Left ventricle myocardium inferior (tissue), 1 donor: ENCODE results near the gene KCNIP2. TPM values are rescaled to one million over a fixed set of nuclear protein-coding genes. Genes with fewer than 3 reads are reported as not detected.

Experiments
- DNase-seq: peaks from one replicate; pipeline ENCODE4 v3.0.0-alpha.2; 2020
- H3K27ac ChIP-seq: fragments of 200-600 bp; replicated peaks from 2 replicates; pipeline ENCODE4 v1.8.0; 2021
- H3K27me3 ChIP-seq: fragments of 200-600 bp; 2 replicates; pipeline ENCODE4 v1.8.0; 2021; ENCODE audit warnings: low read depth
- H3K36me3 ChIP-seq: fragments of 200-600 bp; 2 replicates; pipeline ENCODE4 v1.8.0; 2021
- H3K4me1 ChIP-seq: fragments of 200-600 bp; 2 replicates; pipeline ENCODE4 v1.8.0; 2021
- H3K4me3 ChIP-seq: fragments of 200-600 bp; 2 replicates; pipeline ENCODE4 v1.8.0; 2021; ENCODE audit warnings: mild to moderate bottlenecking, moderate library complexity
- H3K9me3 ChIP-seq: fragments of 200-600 bp; replicated peaks from 2 replicates; pipeline ENCODE4 v1.8.0; 2021
- intact Hi-C: fragments of 100-400 bp; cut with micrococcal nuclease; formaldehyde crosslinking; loops from one replicate; pipeline ENCODE4 v1.11.0; 2022
- total RNA-seq: library from RNA; stranded (reverse); fragmentation: NEBNext Ultra II Directional; extraction: Animal tissue kit (Norgen Biotek cat#: 25700); gene quantifications from one replicate; pipeline ENCODE4 v1.2.1, GENCODE V29; 2021
- TF ChIP-seq, protein P1 (sequence below): fragments of 200-600 bp; IDR thresholded peaks from 2 replicates; pipeline ENCODE4 v1.8.0; 2021; ENCODE audit warnings: antibody characterized with exemption, mild to moderate bottlenecking, borderline replicate concordance
- donor health status: DM: no; HTN: yes; CAD: no; lungs with severe emphysema.

The KCNIP2 gene
- total RNA-seq, 1 donor from 2014 or later, result 29.2 TPM

DNA sequence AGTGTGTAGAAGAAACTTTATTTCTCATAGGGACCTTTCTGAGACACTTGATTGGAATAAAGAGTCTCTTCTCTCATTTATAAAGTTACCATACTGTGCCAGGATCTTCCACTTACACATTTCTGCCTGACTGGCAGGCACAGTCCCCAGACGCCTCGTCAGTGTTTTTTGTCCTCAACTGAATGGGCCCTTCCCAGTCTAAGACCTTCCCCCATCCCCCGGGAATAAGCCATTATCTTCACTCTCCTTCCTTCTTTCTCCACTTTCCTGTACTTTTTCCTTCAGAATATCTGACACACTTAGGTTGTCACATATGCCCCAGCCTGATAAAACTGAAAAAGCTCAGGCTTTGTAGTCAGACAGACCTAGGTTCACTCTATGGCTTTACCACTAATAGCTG is 35.3 kb upstream of the KCNIP2 start:
- TF ChIP-seq, protein P1, sequence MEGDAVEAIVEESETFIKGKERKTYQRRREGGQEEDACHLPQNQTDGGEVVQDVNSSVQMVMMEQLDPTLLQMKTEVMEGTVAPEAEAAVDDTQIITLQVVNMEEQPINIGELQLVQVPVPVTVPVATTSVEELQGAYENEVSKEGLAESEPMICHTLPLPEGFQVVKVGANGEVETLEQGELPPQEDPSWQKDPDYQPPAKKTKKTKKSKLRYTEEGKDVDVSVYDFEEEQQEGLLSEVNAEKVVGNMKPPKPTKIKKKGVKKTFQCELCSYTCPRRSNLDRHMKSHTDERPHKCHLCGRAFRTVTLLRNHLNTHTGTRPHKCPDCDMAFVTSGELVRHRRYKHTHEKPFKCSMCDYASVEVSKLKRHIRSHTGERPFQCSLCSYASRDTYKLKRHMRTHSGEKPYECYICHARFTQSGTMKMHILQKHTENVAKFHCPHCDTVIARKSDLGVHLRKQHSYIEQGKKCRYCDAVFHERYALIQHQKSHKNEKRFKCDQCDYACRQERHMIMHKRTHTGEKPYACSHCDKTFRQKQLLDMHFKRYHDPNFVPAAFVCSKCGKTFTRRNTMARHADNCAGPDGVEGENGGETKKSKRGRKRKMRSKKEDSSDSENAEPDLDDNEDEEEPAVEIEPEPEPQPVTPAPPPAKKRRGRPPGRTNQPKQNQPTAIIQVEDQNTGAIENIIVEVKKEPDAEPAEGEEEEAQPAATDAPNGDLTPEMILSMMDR, result no peak
- DNase-seq, result no peak
- Histone ChIP-seq H3K4me1 (peaks cover 58% of the 10 kb centered on the region), H3K4me3 (no peak overlapping the region), H3K27me3 (no peaks in the 10 kb centered on the region), H3K36me3 (no peaks in the 10 kb centered on the region), H3K9me3 (no peaks in the 10 kb centered on the region), H3K27ac (no peak overlapping the region)
- intact Hi-C loops, result no loop called here

DNA sequence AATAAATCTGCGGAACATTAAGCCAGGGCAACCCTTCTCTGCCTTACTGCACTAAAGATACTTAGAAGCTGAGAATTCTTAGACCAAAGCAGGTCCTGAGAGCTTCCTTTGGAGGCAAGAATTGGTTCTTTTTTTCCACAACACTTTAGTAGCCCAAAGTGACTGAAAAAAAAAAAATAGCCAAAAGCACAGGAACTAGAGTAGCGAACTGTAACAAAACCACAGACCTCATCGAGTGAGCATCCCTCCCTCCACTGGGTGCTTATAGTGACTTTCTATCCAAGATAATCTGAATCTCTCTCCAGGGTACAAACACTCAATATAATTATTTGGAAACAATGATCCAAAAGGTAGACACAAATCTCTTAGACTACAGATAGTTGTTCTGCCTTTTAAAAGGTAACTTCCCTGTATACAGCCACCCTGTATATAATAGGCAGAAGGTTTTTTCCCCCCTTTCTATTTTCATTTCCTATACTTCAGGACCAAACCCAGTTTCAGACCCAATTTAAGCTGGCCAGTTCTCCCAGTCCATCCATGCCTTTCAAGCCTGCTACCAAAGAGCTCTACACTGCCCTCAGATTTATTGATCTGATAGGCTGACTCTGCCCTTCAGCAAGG is 31.6 kb upstream of the KCNIP2 start:
- intact Hi-C loops, result no loop called here
- Histone ChIP-seq H3K4me3 (no peak overlapping the region), H3K9me3 (no peaks in the 10 kb centered on the region), H3K36me3 (peaks cover 3% of the 10 kb centered on the region), H3K4me1 (peaks cover 26% of the 10 kb centered on the region), H3K27me3 (no peaks in the 10 kb centered on the region), H3K27ac (no peak overlapping the region)
- TF ChIP-seq, protein P1, result no peak
- DNase-seq, result no peak

DNA sequence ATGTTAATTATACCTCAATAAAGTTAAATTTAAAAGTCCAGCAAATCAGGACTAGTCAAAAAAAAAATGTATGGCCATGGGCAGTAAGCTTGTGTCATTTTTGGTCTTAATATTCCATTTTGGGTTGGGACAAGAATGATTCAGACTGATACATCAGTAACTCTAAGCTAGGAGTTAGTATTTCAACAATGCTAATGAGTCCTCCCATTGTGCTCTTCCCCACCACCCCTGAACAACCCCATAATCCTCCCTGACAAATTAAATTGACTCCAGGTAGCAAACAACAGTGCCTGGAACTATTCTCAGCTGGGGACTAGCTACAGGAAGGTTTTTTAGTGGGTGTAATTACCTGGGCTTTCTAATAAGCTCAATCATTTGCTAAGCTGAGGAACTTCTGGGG is 30.7 kb upstream of the KCNIP2 start:
- Histone ChIP-seq H3K9me3 (no peaks in the 10 kb centered on the region), H3K27ac (no peak overlapping the region), H3K27me3 (no peaks in the 10 kb centered on the region), H3K4me1 (peaks cover 17% of the 10 kb centered on the region), H3K36me3 (peaks cover 5% of the 10 kb centered on the region), H3K4me3 (no peak overlapping the region)
- DNase-seq, result no peak
- TF ChIP-seq, protein P1, result no peak
- intact Hi-C loops, result no loop called here

DNA sequence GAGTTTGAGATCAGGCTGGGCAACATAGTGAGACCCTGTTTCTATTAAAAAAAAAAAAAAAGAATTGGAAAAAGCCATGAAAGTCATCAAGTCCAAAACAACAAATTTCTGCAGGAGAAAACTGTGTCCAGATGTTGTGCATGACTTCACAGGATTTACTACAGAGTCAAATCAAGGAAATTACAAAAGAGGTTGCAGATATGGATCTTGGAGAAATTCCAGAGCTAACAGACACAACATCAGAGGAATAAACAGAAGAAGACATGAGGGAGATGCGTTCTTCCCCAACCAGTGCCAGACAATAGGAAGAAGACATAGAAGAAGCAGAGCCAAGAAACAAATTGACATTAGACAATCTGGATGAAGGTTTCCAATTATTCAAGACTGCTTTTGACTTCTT is 24.3 kb upstream of the KCNIP2 start:
- intact Hi-C loops, result no loop called here
- no peaks in the 10 kb centered on the region for H3K27me3 ChIP-seq

DNA sequence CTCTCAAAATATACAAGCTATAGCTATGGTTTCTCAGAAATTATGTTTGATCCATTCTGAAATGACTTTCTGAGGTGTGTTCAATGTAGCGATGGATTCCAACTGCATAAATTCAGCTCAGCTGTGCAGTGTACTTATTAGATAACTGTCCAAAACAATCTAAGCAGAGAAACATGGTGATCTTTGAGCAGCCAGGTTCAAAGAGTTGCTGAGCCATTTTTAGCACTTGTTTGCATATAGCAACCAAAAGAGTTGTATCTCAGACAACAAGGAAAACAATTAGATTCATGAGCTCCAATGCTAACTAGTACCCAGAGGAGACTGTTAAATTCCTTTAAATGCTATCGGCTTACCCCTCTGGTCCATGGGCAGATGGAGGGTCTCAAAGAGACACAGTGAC is 15.9 kb upstream of the KCNIP2 start:
- Histone ChIP-seq H3K36me3 (peaks cover 12% of the 10 kb centered on the region), H3K4me1 (peaks cover 38% of the 10 kb centered on the region), H3K9me3 (peaks cover 13% of the 10 kb centered on the region), H3K27me3 (no peaks in the 10 kb centered on the region), H3K27ac (peak overlapping the region; percentile 85), H3K4me3 (peak overlapping the region; percentile 26)
- TF ChIP-seq, protein P1, result no peak
- intact Hi-C loops, result no loop called here
- DNase-seq, result no peak

More for the DNA sequence above, 24.3 kb upstream of the KCNIP2 start:
- DNase-seq, result no peak
- no peaks in the 10 kb centered on the region for H3K9me3 ChIP-seq
- no peak overlapping the region for H3K4me3 ChIP-seq
- no peaks in the 10 kb centered on the region for H3K4me1 ChIP-seq
- no peak overlapping the region for H3K27ac ChIP-seq
- TF ChIP-seq, protein P1, result no peak
- peaks cover 6% of the 10 kb centered on the region for H3K36me3 ChIP-seq
